Uterus (tissue), 4 donors: ENCODE data around the gene IGHMBP2. TPM values are rescaled to one million over a fixed set of nuclear protein-coding genes. Genes with fewer than 3 reads are reported as not detected.

Experiments
- DNase-seq, 2 donors: peaks; one replicate each; pipeline ENCODE4 v3.0.0-alpha.2; 2019 to 2020
- H3K27ac ChIP-seq, 2 donors: fragments of 200-600 bp; sonication (generic); 1 replicate in 1 of 2; 2 replicates in 1 of 2; pipeline ENCODE4 v1.5.1; 2016 to 2018
- H3K27me3 ChIP-seq, 2 donors: fragments of 200-600 bp; sonication (generic); one replicate each; pipeline ENCODE4 v1.5.1; 2018 to 2019; ENCODE audit warnings: control low read depth in 1 of 2
- H3K36me3 ChIP-seq, 2 donors: fragments of 200-600 bp; sonication (generic); one replicate each; pipeline ENCODE4 v1.5.1; 2019; ENCODE audit warnings: control low read depth in 1 of 2
- H3K4me1 ChIP-seq, 2 donors: fragments of 200-600 bp; sonication (generic); one replicate each; pipeline ENCODE4 v1.5.1; 2018 to 2019; ENCODE audit warnings: control low read depth in 1 of 2
- H3K4me3 ChIP-seq, 2 donors: fragments of 200-600 bp; sonication (generic); 1 replicate in 1 of 2; 2 replicates in 1 of 2; pipeline ENCODE4 v1.5.1; 2018 to 2019; ENCODE audit warnings: mild to moderate bottlenecking in 1 of 2
- H3K9me3 ChIP-seq, 2 donors: fragments of 200-600 bp; sonication (generic); one replicate each; pipeline ENCODE4 v1.5.1; 2019; ENCODE audit warnings: control low read depth in 1 of 2
- POLR2A ChIP-seq, 2 donors: fragments of 450-650 bp; IDR thresholded peaks; one replicate each; pipeline ENCODE4 v1.6.1; 2016; ENCODE audit warnings: antibody characterized with exemption in 2 of 2, mild to moderate bottlenecking in 1 of 2, moderate library complexity in 1 of 2
- intact Hi-C: fragments of 100-400 bp; cut with DNase I; formaldehyde crosslinking; loops from one replicate; pipeline ENCODE4 v1.15.1; 2023; ENCODE audit warnings: low total_unique reads
- total RNA-seq, 4 donors: library from RNA; depleted of rRNA in 3 of 4; stranded (reverse); fragments of >200 nt in 3 of 4; gene quantifications; one replicate each; pipeline versions ENCODE4 v1.1.0 to v1.2.4, GENCODE V29; 2014 to 2023
- TF ChIP-seq, protein P1 (sequence below), 4 experiments: fragments of 200-600 bp in 2 of 4; fragments of 450-650 bp in 2 of 4; sonication (generic) in 2 of 4; IDR thresholded peaks; one replicate each; pipeline ENCODE4 v1.5.1; 2016 to 2019; ENCODE audit warnings: antibody characterized with exemption in 4 of 4, mild to moderate bottlenecking in 2 of 4, moderate library complexity in 1 of 4
- donor health status: DM: yes; HTN: yes; CAD: no.

Gene IGHMBP2
- total RNA-seq, 4 donors from 2014 or later: 0.88 to 38.5 (median 19.9) TPM

DNA sequence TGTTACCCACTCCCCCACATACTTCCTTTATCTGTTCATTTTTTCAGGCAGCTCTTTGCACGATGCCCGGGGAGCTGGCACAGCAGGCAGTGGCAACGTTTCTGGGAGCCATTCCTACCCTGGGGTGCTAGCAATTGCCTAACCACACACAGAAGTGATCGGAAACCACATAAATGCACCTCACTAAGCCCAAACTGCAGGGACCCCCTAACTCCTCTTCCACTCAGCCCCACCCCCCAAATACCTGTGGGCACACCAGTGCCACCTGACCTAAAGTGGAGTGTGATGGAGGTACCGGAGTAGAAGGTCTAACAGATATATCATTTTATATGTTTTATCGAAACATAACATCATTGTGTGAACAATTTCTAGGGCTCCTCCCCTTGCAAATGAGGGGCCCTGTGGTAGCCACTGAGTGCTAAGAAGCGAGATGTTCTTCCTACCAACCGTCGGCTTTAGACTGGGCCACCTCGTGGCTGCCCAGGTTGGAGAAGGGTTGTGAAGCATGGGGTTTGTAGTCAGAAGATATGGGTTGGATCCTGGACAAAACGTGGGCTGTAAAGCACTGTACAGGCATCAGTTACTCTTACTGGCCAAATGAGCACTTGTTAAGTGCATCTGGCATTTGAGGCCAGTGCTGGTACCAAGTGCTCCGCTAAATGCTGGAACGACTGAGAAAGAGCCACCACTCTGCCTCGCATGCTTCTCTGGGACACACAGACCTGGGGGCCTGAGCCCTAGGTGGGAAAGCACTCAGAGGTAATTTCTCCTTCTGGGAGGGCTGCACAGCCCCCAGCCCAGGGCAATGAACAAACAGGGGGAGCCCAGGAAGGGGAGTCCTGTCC is 74.3 kb downstream of the IGHMBP2 start:
- H3K9me3 ChIP-seq: no peaks in the 10 kb centered on the region
- no peaks in the 10 kb centered on the region for H3K27me3 ChIP-seq
- H3K27ac ChIP-seq: no peak overlapping the region
- no peak for TF ChIP-seq POLR2A (IDR thresholded peaks at IDR 0.05)
- TF ChIP-seq, protein P1, sequence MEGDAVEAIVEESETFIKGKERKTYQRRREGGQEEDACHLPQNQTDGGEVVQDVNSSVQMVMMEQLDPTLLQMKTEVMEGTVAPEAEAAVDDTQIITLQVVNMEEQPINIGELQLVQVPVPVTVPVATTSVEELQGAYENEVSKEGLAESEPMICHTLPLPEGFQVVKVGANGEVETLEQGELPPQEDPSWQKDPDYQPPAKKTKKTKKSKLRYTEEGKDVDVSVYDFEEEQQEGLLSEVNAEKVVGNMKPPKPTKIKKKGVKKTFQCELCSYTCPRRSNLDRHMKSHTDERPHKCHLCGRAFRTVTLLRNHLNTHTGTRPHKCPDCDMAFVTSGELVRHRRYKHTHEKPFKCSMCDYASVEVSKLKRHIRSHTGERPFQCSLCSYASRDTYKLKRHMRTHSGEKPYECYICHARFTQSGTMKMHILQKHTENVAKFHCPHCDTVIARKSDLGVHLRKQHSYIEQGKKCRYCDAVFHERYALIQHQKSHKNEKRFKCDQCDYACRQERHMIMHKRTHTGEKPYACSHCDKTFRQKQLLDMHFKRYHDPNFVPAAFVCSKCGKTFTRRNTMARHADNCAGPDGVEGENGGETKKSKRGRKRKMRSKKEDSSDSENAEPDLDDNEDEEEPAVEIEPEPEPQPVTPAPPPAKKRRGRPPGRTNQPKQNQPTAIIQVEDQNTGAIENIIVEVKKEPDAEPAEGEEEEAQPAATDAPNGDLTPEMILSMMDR (IDR thresholded peaks at IDR 0.05): no peak
- no peak for DNase-seq
- H3K4me3 ChIP-seq: no peak overlapping the region
- H3K36me3 ChIP-seq: no peaks in the 10 kb centered on the region
- no peaks in the 10 kb centered on the region for H3K4me1 ChIP-seq
- intact Hi-C loops: no loop called here

DNA sequence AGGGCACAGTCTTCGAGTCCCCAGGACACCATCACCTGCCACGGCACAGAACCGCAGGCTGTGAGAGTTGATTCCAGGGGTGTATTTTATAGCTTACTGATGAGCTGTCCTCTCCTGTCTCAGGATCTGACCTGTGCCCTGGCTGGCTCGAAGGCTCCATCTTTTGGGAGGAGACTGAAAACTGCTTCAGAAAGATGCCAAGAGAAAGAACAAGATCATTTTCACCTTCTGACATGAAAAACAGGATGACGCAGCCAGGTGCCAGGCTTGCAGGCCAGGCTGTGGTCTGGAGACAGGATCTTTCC is 74.9 kb downstream of the IGHMBP2 start:
- DNase-seq: no peak
- no peaks in the 10 kb centered on the region for H3K4me1 ChIP-seq
- H3K36me3 ChIP-seq: no peaks in the 10 kb centered on the region
- H3K9me3 ChIP-seq: no peaks in the 10 kb centered on the region
- no peak overlapping the region for H3K4me3 ChIP-seq
- H3K27ac ChIP-seq: no peak overlapping the region
- TF ChIP-seq, protein P1 (IDR thresholded peaks at IDR 0.05): no peak
- no peak for TF ChIP-seq POLR2A (IDR thresholded peaks at IDR 0.05)
- H3K27me3 ChIP-seq: no peaks in the 10 kb centered on the region
- intact Hi-C loops: no loop called here

DNA sequence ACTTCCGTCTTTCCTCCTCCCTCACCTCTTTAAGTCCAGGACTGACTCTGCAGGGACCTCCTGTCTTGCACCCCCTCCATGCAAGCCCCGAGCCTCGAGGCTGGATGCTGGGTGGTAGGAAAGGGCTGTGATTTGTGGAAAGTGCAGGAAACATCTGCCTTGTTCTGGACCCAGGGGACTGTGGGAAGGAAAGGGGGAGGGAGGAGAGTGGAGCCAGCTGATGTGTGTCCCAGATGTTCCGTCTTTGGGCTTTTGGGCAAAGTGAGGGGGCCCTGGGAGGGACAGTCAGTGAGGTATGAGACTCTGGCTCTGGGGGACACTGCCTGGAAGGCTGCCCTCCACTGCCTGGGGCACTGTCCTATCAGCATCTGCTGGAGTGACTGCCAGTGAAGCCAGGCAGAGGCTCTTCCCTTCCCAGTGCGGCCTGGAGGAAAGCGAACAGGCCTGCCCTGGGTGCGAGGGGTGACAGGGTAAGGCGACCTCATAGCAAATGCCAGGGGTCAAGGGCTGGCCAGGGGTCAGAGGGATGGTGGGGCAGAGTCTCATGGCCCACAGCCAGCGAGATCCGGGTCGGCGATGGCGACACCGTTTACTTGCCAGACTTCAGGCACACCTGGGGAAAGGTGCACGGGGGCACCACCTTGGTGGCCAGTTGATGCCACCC is 75.4 kb downstream of the IGHMBP2 start:
- TF ChIP-seq, protein P1 (IDR thresholded peaks at IDR 0.05): no peak
- TF ChIP-seq POLR2A (IDR thresholded peaks at IDR 0.05): no peak
- Histone ChIP-seq H3K27me3 (no peaks in the 10 kb centered on the region), H3K9me3 (no peaks in the 10 kb centered on the region), H3K36me3 (no peaks in the 10 kb centered on the region), H3K27ac (no peak overlapping the region), H3K4me1 (no peaks in the 10 kb centered on the region), H3K4me3 (no peak overlapping the region)
- no peak for DNase-seq
- intact Hi-C loops: no loop called here

DNA sequence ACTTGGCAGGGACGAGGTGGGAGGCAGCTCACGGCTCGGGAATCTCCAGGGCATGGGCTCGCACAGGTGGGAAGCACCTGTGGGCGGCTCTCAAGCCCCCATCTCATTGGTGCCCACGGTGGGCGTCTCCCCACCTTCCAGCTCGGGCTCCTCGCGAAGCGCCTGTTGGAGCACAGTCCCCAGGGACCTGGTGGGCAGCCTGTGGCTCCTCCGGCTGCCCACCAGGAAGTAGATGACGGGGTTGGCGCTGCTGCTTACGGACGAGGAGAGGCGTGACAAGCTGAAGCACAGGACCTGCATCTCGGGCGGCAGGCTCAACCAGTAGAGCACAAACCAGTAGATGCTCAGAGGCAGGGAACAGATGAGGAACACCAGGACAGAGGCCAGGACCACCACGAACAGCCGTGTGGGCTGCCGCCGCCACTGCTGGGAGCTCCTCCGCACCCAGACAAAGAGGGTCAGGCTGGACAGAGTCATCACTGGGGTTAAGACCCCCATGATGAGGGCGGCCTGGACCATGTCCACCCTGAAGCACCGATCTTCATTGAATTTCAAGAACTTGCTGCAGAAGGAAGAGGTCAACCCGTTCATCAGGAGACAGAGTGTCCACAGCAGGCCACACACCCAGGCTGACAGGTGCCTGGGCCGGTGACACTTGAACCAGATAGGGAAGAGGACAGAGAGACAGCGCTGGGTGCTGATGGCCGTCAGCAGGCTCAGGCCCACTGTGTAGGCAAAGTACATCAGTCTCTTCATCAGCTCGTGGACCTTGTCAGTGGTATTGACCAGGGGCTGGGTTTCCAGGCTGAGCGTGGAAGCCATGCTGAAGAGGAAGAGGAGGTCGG is 76.5 kb downstream of the IGHMBP2 start:
- no peaks in the 10 kb centered on the region for H3K27me3 ChIP-seq
- TF ChIP-seq, protein P1 (IDR thresholded peaks at IDR 0.05): no peak
- TF ChIP-seq POLR2A (IDR thresholded peaks at IDR 0.05): no peak
- no peak for DNase-seq
- no peak overlapping the region for H3K27ac ChIP-seq
- no peaks in the 10 kb centered on the region for H3K36me3 ChIP-seq
- H3K4me3 ChIP-seq: no peak overlapping the region
- no peaks in the 10 kb centered on the region for H3K4me1 ChIP-seq
- no peaks in the 10 kb centered on the region for H3K9me3 ChIP-seq
- intact Hi-C loops: no loop called here

DNA sequence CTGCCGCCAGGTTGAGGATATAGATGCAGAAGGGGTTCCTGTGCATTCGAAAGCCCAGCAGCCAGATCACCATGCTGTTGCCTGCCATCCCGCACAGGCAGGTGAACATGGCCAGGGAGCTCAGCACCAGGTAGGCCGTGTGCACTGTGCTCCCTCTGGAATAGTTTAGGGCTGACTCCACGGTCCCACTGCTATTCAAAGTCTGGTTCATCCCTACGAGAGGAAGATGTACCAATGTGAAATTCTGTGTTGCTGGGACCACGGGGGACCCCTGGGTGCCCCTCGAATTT is 77.0 kb downstream of the IGHMBP2 start, which contains the start of gene MRGPRD:
TSS of gene MRGPRD (minus strand) at position 211 of the 290 bp plus-strand sequence. CDS start at position 211, 0 bp downstream.
- Histone ChIP-seq H3K27me3 (no peaks in the 10 kb centered on the region), H3K36me3 (no peaks in the 10 kb centered on the region), H3K4me1 (no peaks in the 10 kb centered on the region), H3K9me3 (no peaks in the 10 kb centered on the region), H3K27ac (no peak within 1 kb of the TSS), H3K4me3 (no peak within 1 kb of the TSS)
- DNase-seq: no peak
- intact Hi-C loops: no loop called here
- TF ChIP-seq, protein P1 (IDR thresholded peaks at IDR 0.05): no peak
- no peak for TF ChIP-seq POLR2A (IDR thresholded peaks at IDR 0.05)
